HAP-1 (cell line): Measurements from ENCODE around the gene MYBPC2.

Experiments used
- DNase-seq, 2 experiments: peaks; one replicate each; pipeline ENCODE4 v3.0.0-alpha.2; 2016 to 2020; ENCODE audit warnings: low spot score in 2 of 2
- H3K27me3 ChIP-seq: fragments of 250-450 bp; sonication (Bioruptor Pico); 2 replicates; pipeline ENCODE4 v1.5.1; 2020; ENCODE audit warnings: low read depth, mild to moderate bottlenecking, moderate library complexity
- H3K36me3 ChIP-seq: fragments of 250-450 bp; sonication (Bioruptor Pico); replicated peaks from 2 replicates; pipeline ENCODE4 v1.5.1; 2020; ENCODE audit warnings: mild to moderate bottlenecking
- H3K4me1 ChIP-seq: fragments of 250-450 bp; sonication (Bioruptor Pico); 2 replicates; pipeline ENCODE4 v1.5.1; 2020; ENCODE audit warnings: mild to moderate bottlenecking
- H3K4me3 ChIP-seq: fragments of 250-450 bp; sonication (Bioruptor Pico); 2 replicates; pipeline ENCODE4 v1.5.1; 2020; ENCODE audit warnings: mild to moderate bottlenecking, moderate library complexity
- H3K9me3 ChIP-seq: fragments of 250-450 bp; sonication (Bioruptor Pico); 2 replicates; pipeline ENCODE4 v1.5.1; 2020; ENCODE audit warnings: mild to moderate bottlenecking, moderate library complexity
- in situ Hi-C: fragments of 300-500 bp; cut with MboI; formaldehyde crosslinking; loops from 3 replicates; pipeline ENCODE4 v1.14.3; 2020; ENCODE audit warnings: low sequenced_read_pairs, inconsistent platforms, mixed read lengths

MYBPC2 gene

GRCh38 chr19:50492303-50493052 is 59.8 kb downstream of the MYBPC2 start:
- DNase-seq = no peak
- H3K36me3 ChIP-seq = no peaks in the 10 kb centered on the region
- no peaks in the 10 kb centered on the region for H3K4me1 ChIP-seq
- H3K4me3 ChIP-seq = no peak overlapping the region
- in situ Hi-C loops = no loop called here
- H3K27me3 ChIP-seq = peaks cover 13% of the 10 kb centered on the region
- no peaks in the 10 kb centered on the region; the same call in 1 of the 2 replicates for H3K9me3 ChIP-seq

- no peak for DNase-seq
- Histone ChIP-seq H3K9me3 (no peaks in the 10 kb centered on the region), H3K36me3 (no peaks in the 10 kb centered on the region), H3K4me1 (no peaks in the 10 kb centered on the region), H3K4me3 (no peak overlapping the region), H3K27me3 (peaks cover 13% of the 10 kb centered on the region)
- in situ Hi-C loops = no loop called here
These were observed 60.5 kb downstream of the MYBPC2 start for GRCh38 chr19:50493171-50493570.

GRCh38 chr19:50494186-50495019 is 61.7 kb downstream of the MYBPC2 start:
- Histone ChIP-seq H3K4me3 (no peak overlapping the region), H3K4me1 (no peaks in the 10 kb centered on the region), H3K36me3 (no peaks in the 10 kb centered on the region), H3K9me3 (no peaks in the 10 kb centered on the region), H3K27me3 (peaks cover 6% of the 10 kb centered on the region)
- in situ Hi-C loops = no loop called here
- no peak for DNase-seq

- Histone ChIP-seq H3K36me3 (no peaks in the 10 kb centered on the region), H3K27me3 (peaks cover 5% of the 10 kb centered on the region), H3K4me3 (no peak overlapping the region), H3K4me1 (no peaks in the 10 kb centered on the region), H3K9me3 (no peaks in the 10 kb centered on the region)
- DNase-seq = no peak
- in situ Hi-C loops = no loop called here
These were observed 62.4 kb downstream of the MYBPC2 start for GRCh38 chr19:50495020-50495531.

- Histone ChIP-seq H3K4me1 (no peaks in the 10 kb centered on the region), H3K27me3 (peaks cover 5% of the 10 kb centered on the region), H3K4me3 (no peak overlapping the region), H3K36me3 (no peaks in the 10 kb centered on the region), H3K9me3 (no peaks in the 10 kb centered on the region)
- in situ Hi-C loops = no loop called here
- no peak for DNase-seq
These were observed 63.7 kb downstream of the MYBPC2 start for GRCh38 chr19:50496189-50497021.

- in situ Hi-C loops = no loop called here
- DNase-seq = no peak
- H3K9me3 ChIP-seq = no peaks in the 10 kb centered on the region
- H3K4me3 ChIP-seq = no peak overlapping the region
- H3K27me3 ChIP-seq = peaks cover 2% of the 10 kb centered on the region
- no peaks in the 10 kb centered on the region for H3K4me1 ChIP-seq
- no peaks in the 10 kb centered on the region for H3K36me3 ChIP-seq
These were observed 64.3 kb downstream of the MYBPC2 start for GRCh38 chr19:50497022-50497405.

GRCh38 chr19:50498219-50499056 is 65.7 kb downstream of the MYBPC2 start:
- H3K4me3 ChIP-seq = no peak overlapping the region
- no peaks in the 10 kb centered on the region for H3K4me1 ChIP-seq
- H3K36me3 ChIP-seq = no peaks in the 10 kb centered on the region
- no peaks in the 10 kb centered on the region for H3K27me3 ChIP-seq
- DNase-seq = no peak
- in situ Hi-C loops = no loop called here
- H3K9me3 ChIP-seq = no peaks in the 10 kb centered on the region

- in situ Hi-C loops = no loop called here
- Histone ChIP-seq H3K4me3 (no peak overlapping the region), H3K4me1 (no peaks in the 10 kb centered on the region), H3K9me3 (no peaks in the 10 kb centered on the region), H3K27me3 (no peaks in the 10 kb centered on the region), H3K36me3 (no peaks in the 10 kb centered on the region)
- DNase-seq = peak in 1 of 2 experiments; percentile 27
These were observed 67.5 kb downstream of the MYBPC2 start for GRCh38 chr19:50500060-50500752.

- no peaks in the 10 kb centered on the region for H3K9me3 ChIP-seq
- H3K4me3 ChIP-seq = no peak overlapping the region
- DNase-seq = no peak
- H3K4me1 ChIP-seq = no peaks in the 10 kb centered on the region
- no peaks in the 10 kb centered on the region for H3K36me3 ChIP-seq
- in situ Hi-C loops = no loop called here
- no peaks in the 10 kb centered on the region for H3K27me3 ChIP-seq
These were observed 68.1 kb downstream of the MYBPC2 start for GRCh38 chr19:50500753-50501151.

GRCh38 chr19:50501186-50501567 is 68.5 kb downstream of the MYBPC2 start:
- no peak overlapping the region for H3K4me3 ChIP-seq
- no peaks in the 10 kb centered on the region for H3K4me1 ChIP-seq
- in situ Hi-C loops = no loop called here
- H3K9me3 ChIP-seq = no peaks in the 10 kb centered on the region
- no peaks in the 10 kb centered on the region for H3K36me3 ChIP-seq
- no peaks in the 10 kb centered on the region for H3K27me3 ChIP-seq
- DNase-seq = no peak

GRCh38 chr19:50501568-50502475 is 69.1 kb downstream of the MYBPC2 start:
- Histone ChIP-seq H3K27me3 (no peaks in the 10 kb centered on the region), H3K4me3 (no peak overlapping the region)
- in situ Hi-C loops = no loop called here

More at GRCh38 chr19:50501568-50502475, 69.1 kb downstream of the MYBPC2 start:
- Histone ChIP-seq H3K4me1 (no peaks in the 10 kb centered on the region), H3K36me3 (no peaks in the 10 kb centered on the region), H3K9me3 (no peaks in the 10 kb centered on the region)
- no peak for DNase-seq
